IMR-90 (cell line): ENCODE data around the gene ZSCAN25. TPM values are rescaled to one million over a fixed set of nuclear protein-coding genes. Genes with fewer than 3 reads are reported as not detected.

Experiments used
- ATAC-seq: fragments of 200-7000 bp; cut with Tn5 transposase; 2 replicates; pipeline ENCODE4 v1.9.1; 2020; ENCODE audit warnings: low read depth, mild to moderate bottlenecking, moderate library complexity
- BruUV-seq: library from RNA; stranded (reverse); fragments of 400-500 nt; replicated peaks from 2 replicates; lab custom pipeline; 2021; lab: Mats Ljungman, UMichigan
- CTCF ChIA-PET: fragments of 300-600 bp; formaldehyde crosslinking; extraction: SDS; loops from one replicate; lab custom pipeline; 2021; ENCODE audit warnings: antibody characterized with exemption; lab: Yijun Ruan, JAX
- POLR2A ChIA-PET: fragments of 300-600 bp; sonication (Branson Sonifier 250); formaldehyde crosslinking; loops from one replicate; lab custom pipeline; 2022; ENCODE audit warnings: antibody characterized with exemption; ENCODE audit not compliant: unreplicated experiment; lab: Charles Lee
- DNase-seq: peaks from one replicate; pipeline ENCODE4 v3.0.0; 2013
- H2AFZ ChIP-seq: replicated peaks from 2 replicates; pipeline ENCODE3; 2013; ENCODE audit warnings: low read length, mild to moderate bottlenecking; ENCODE audit not compliant: poor library complexity
- H2AK5ac ChIP-seq: 2 replicates; pipeline ENCODE4 v1.6.1; 2013; ENCODE audit warnings: low read depth, low read length, inconsistent platforms
- H2AK9ac ChIP-seq: replicated peaks from 2 replicates; pipeline ENCODE3; 2013; ENCODE audit warnings: mild to moderate bottlenecking, low read depth, low read length, moderate library complexity; ENCODE audit not compliant: poor library complexity
- H2BK120ac ChIP-seq: 2 replicates; pipeline ENCODE4 v1.6.1; 2013; ENCODE audit warnings: low read depth, low read length, inconsistent platforms
- H2BK15ac ChIP-seq: 3 replicates; pipeline ENCODE4 v1.6.1; 2013; ENCODE audit warnings: low read depth, low read length, inconsistent platforms
- H2BK20ac ChIP-seq: 2 replicates; pipeline ENCODE4 v1.6.1; 2013; ENCODE audit warnings: low read depth, mild to moderate bottlenecking, inconsistent platforms, low read length, moderate library complexity
- H2BK5ac ChIP-seq: 2 replicates; pipeline ENCODE4 v1.6.1; 2013; ENCODE audit warnings: mild to moderate bottlenecking, low read depth, low read length, inconsistent platforms; ENCODE audit not compliant: poor library complexity, severe bottlenecking
- H3K14ac ChIP-seq: replicated peaks from 2 replicates; pipeline ENCODE4 v1.6.1; 2013; ENCODE audit warnings: low read depth, low read length, inconsistent platforms
- H3K18ac ChIP-seq: 2 replicates; pipeline ENCODE4 v1.6.1; 2013; ENCODE audit warnings: low read depth, low read length, control low read depth
- H3K23ac ChIP-seq: 2 replicates; pipeline ENCODE4 v1.6.1; 2013; ENCODE audit warnings: low read depth, low read length, inconsistent platforms
- H3K27ac ChIP-seq: 2 replicates; pipeline ENCODE4 v1.5.1; 2013; ENCODE audit warnings: mild to moderate bottlenecking, control low read depth, low read length; ENCODE audit not compliant: insufficient read depth
- H3K27me3 ChIP-seq: 2 replicates; pipeline ENCODE4 v1.6.1; 2013; ENCODE audit warnings: low read length; ENCODE audit not compliant: control insufficient read depth, insufficient read depth
- H3K36me3 ChIP-seq: 2 replicates; pipeline ENCODE4 v1.6.1; 2013; ENCODE audit warnings: low read length, mixed read lengths; ENCODE audit not compliant: control insufficient read depth, insufficient read depth
- H3K4ac ChIP-seq: 2 replicates; pipeline ENCODE4 v1.6.1; 2013; ENCODE audit warnings: low read depth, low read length, inconsistent platforms
- H3K4me1 ChIP-seq: 2 replicates; pipeline ENCODE4 v1.6.1; 2013; ENCODE audit warnings: low read length, mixed read lengths; ENCODE audit not compliant: control insufficient read depth, insufficient read depth
- H3K4me2 ChIP-seq: 2 replicates; pipeline ENCODE4 v1.6.1; 2013; ENCODE audit warnings: low read depth, mild to moderate bottlenecking, control low read depth, low read length, moderate library complexity
- H3K4me3 ChIP-seq: 2 replicates; pipeline ENCODE4 v1.5.1; 2013; ENCODE audit warnings: low read depth, mild to moderate bottlenecking, control low read depth, low read length, moderate library complexity; ENCODE audit not compliant: insufficient read depth
- H3K56ac ChIP-seq: 2 replicates; pipeline ENCODE4 v1.6.1; 2013; ENCODE audit warnings: low read length, inconsistent platforms; ENCODE audit not compliant: insufficient read depth; ENCODE audit errors: extremely low read depth
- H3K79me1 ChIP-seq, 2 experiments: 2 replicates each; pipeline ENCODE4 v1.6.1; 2013; ENCODE audit warnings: low read length in 2 of 2, inconsistent platforms in 1 of 2, low read depth in 1 of 2
- H3K9ac ChIP-seq: 2 replicates; pipeline ENCODE4 v1.6.1; 2013; ENCODE audit warnings: low read depth, low read length, control low read depth
- H3K9me1 ChIP-seq: 2 replicates; pipeline ENCODE4 v1.6.1; 2013; ENCODE audit warnings: low read length, inconsistent platforms; ENCODE audit not compliant: insufficient read depth
- H3K9me3 ChIP-seq: 2 replicates; pipeline ENCODE4 v1.6.1; 2013; ENCODE audit warnings: low read length; ENCODE audit not compliant: control insufficient read depth, insufficient read depth
- H4K20me1 ChIP-seq: 2 replicates; pipeline ENCODE4 v1.6.1; 2013; ENCODE audit warnings: low read length, inconsistent platforms; ENCODE audit not compliant: insufficient read depth
- H4K5ac ChIP-seq: 2 replicates; pipeline ENCODE4 v1.6.1; 2013; ENCODE audit warnings: mild to moderate bottlenecking, low read depth, low read length, control low read depth
- H4K8ac ChIP-seq, 2 experiments: 2 replicates each; pipeline ENCODE4 v1.6.1; 2013; ENCODE audit warnings: low read depth in 2 of 2, low read length in 2 of 2, control low read depth in 1 of 2, inconsistent platforms in 1 of 2
- H4K91ac ChIP-seq: 2 replicates; pipeline ENCODE4 v1.6.1; 2013; ENCODE audit warnings: low read depth, low read length, inconsistent platforms; ENCODE audit not compliant: insufficient read depth
- BHLHE40 ChIP-seq: fragments of 150-350 bp; IDR thresholded peaks from 2 replicates; pipeline ENCODE4 v1.6.1; 2016; ENCODE audit warnings: mild to moderate bottlenecking, low read depth, low read length
- CTCF ChIP-seq: conservative IDR thresholded peaks from 2 replicates; pipeline ENCODE4 v1.5.1; 2012; ENCODE audit warnings: mild to moderate bottlenecking, low read depth, low read length, improper control_type of control experiment
- FOS ChIP-seq: fragments of 150-350 bp; IDR thresholded peaks from 2 replicates; pipeline ENCODE4 v1.6.1; 2016; ENCODE audit warnings: low read depth, low read length
- MAFK ChIP-seq: IDR thresholded peaks from 2 replicates; pipeline ENCODE4 v1.6.1; 2012; ENCODE audit warnings: low read depth, low read length, improper control_type of control experiment
- MAZ ChIP-seq: IDR thresholded peaks from 2 replicates; pipeline ENCODE4 v1.6.1; 2012; ENCODE audit warnings: low read depth, mild to moderate bottlenecking, low read length, improper control_type of control experiment, moderate library complexity, borderline replicate concordance
- MXI1 ChIP-seq: IDR thresholded peaks from 2 replicates; pipeline ENCODE4 v1.6.1; 2012; ENCODE audit warnings: low read depth, mild to moderate bottlenecking, low read length, moderate library complexity, borderline replicate concordance
- NFE2L2 ChIP-seq: fragments of 150-350 bp; IDR thresholded peaks from 2 replicates; pipeline ENCODE4 v1.6.1; 2016; ENCODE audit warnings: low read depth, mild to moderate bottlenecking, low read length
- POLR2A ChIP-seq: IDR thresholded peaks from 2 replicates; pipeline ENCODE4 v1.6.1; 2012; ENCODE audit warnings: mild to moderate bottlenecking, low read depth, low read length
- RAD21 ChIP-seq: IDR thresholded peaks from 2 replicates; pipeline ENCODE4 v1.6.1; 2012; ENCODE audit warnings: low read length, improper control_type of control experiment
- RCOR1 ChIP-seq: IDR thresholded peaks from 2 replicates; pipeline ENCODE4 v1.6.1; 2012; ENCODE audit warnings: mild to moderate bottlenecking, low read length, improper control_type of control experiment; ENCODE audit not compliant: insufficient replicate concordance
- RFX5 ChIP-seq: IDR thresholded peaks from 2 replicates; pipeline ENCODE4 v1.8.0; 2012; ENCODE audit warnings: low read depth, mild to moderate bottlenecking, low read length, moderate library complexity
- SMC3 ChIP-seq: fragments of 150-350 bp; IDR thresholded peaks from 2 replicates; pipeline ENCODE4 v1.6.1; 2016; ENCODE audit warnings: low read depth, mild to moderate bottlenecking, antibody characterized with exemption, low read length, moderate library complexity
- WGBS, 2 experiments: methylation state at CpG; one replicate each; pipeline versions ENCODE4 v1.1.5 to v1.1.7; 2013; ENCODE audit warnings: missing lambda C conversion rate in 2 of 2; ENCODE audit not compliant: insufficient read length in 1 of 2; ENCODE audit errors: extremely low coverage in 2 of 2; 5-methylcytosine and 5-hydroxymethylcytosine counted together
- dilution Hi-C: fragments of 300-500 bp; cut with HindIII; formaldehyde crosslinking; loops from one replicate; pipeline ENCODE4 v1.14.3; 2018; ENCODE audit warnings: low sequenced_read_pairs; ENCODE audit not compliant: unreplicated experiment
- in situ Hi-C: fragments of 300-500 bp; cut with MboI; formaldehyde crosslinking; loops from 3 replicates; pipeline ENCODE4 v1.14.3; 2019; ENCODE audit warnings: low sequenced_read_pairs, inconsistent platforms, mixed read lengths
- intact Hi-C: fragments of 100-400 bp; cut with micrococcal nuclease; formaldehyde crosslinking; loops from 2 replicates; pipeline ENCODE4 v1.10.0; 2022
- polyA plus RNA-seq, 3 experiments: library from polyadenylated mRNA; depleted of rRNA; stranded (reverse); fragments of >200 nt; gene quantifications; 2 replicates each; pipeline ENCODE4 v1.2.3, GENCODE V29; 2012; ENCODE audit warnings: low replicate concordance in 1 of 3
- total RNA-seq: library from RNA; depleted of rRNA; stranded (reverse); fragments of >200 nt; gene quantifications from 2 replicates; pipeline ENCODE4 v1.2.3, GENCODE V29; 2012

Gene ZSCAN25
- total and polyA plus RNA-seq, 2 of the 4 experiments (the other 2 are of a cell fraction): 6.2 to 9.0 TPM

DNA sequence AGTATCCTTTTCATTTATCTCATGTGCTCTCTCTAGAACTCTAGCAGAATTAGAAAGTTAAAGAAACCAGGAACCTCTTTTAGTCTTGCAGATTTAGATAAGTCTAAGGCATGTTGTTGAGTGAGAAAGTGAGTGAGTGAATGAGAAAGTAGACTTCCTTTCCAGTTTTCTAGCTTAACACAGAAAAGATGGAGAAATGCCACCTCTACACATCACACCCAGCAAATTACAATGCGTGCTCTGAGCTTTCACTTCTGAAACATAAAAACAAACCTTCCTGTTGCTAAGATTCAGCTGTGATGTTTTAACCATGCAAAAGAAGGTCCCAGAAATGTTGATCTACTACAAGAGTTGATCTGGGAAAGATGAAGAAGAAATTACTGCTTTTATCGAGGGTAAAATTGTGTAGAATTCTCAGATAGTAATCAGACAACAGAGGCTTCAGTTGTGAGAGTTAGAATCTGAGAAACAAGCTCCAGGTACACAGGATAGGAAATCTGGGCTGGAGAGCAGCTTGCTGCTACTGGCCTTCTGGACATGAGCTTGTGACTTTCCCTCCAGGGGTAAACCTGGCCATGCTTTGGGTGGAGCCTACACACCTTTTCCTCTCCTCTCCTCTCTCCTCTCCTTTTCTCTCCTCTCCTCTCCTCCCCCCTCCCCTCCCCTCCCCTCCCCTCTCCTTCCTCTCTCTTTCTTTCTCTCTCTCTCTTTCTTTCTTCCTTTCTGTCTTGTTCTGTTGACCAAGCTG lies 58.4 kb downstream of the ZSCAN25 start:
- Histone ChIP-seq H3K9me1 (no peaks in the 10 kb centered on the region; the same call in 1 of the 2 replicates), H4K8ac (no peak overlapping the region), H3K4me3 (no peak overlapping the region), H4K91ac (no peak overlapping the region), H2AK5ac (no peak overlapping the region), H2BK120ac (no peak overlapping the region), H3K23ac (no peak overlapping the region), H3K36me3 (no peaks in the 10 kb centered on the region), H3K4me2 (no peak overlapping the region), H3K56ac (no peak overlapping the region), H2BK20ac (no peak overlapping the region), H4K5ac (no peak overlapping the region), H4K20me1 (no peaks in the 10 kb centered on the region), H3K4ac (no peak overlapping the region), H2BK5ac (no peak overlapping the region), H3K9me3 (no peaks in the 10 kb centered on the region), H3K4me1 (no peaks in the 10 kb centered on the region), H2BK15ac (no peak overlapping the region), H3K14ac (no peak overlapping the region), H3K79me1 (no peaks in the 10 kb centered on the region), H3K18ac (no peak overlapping the region), H2AFZ (no peak overlapping the region), H3K27ac (no peak overlapping the region), H3K27me3 (no peaks in the 10 kb centered on the region; the same call in 1 of the 2 replicates), H2AK9ac (no peak overlapping the region), H3K9ac (no peak overlapping the region)
- no CpG with 5 or more reads among the region's 2 CpGs for WGBS, 2 experiments
- DNase-seq (no peak), ATAC-seq (no peak)
- ChIA-PET POLR2A (no interaction called here), CTCF (no interaction called here)
- intact Hi-C loops (no loop called here), in situ Hi-C loops (no loop called here), dilution Hi-C loops (no loop called here)
- TF ChIP-seq RAD21 (no peak), BHLHE40 (no peak), MXI1 (no peak), RFX5 (no peak), POLR2A (no peak), NFE2L2 (no peak), MAZ (no peak), FOS (no peak), CTCF (no peak), RCOR1 (no peak), SMC3 (no peak), MAFK (no peak)
- BruUV-seq: no TSS peak
